HG02759 (cell line): ENCODE data around the gene MRFAP1L1.

Experiments used
- ATAC-seq: cut with Tn5 transposase; IDR thresholded peaks from one replicate; pipeline ENCODE4 v1.9.1; 2021; ENCODE audit warnings: mild to moderate bottlenecking, moderate library complexity; ENCODE audit not compliant: unreplicated experiment

MRFAP1L1 gene

GRCh38 chr4:6665320-6665654 is 44.4 kb downstream of the MRFAP1L1 start:
- ATAC-seq = no peak

DNA sequence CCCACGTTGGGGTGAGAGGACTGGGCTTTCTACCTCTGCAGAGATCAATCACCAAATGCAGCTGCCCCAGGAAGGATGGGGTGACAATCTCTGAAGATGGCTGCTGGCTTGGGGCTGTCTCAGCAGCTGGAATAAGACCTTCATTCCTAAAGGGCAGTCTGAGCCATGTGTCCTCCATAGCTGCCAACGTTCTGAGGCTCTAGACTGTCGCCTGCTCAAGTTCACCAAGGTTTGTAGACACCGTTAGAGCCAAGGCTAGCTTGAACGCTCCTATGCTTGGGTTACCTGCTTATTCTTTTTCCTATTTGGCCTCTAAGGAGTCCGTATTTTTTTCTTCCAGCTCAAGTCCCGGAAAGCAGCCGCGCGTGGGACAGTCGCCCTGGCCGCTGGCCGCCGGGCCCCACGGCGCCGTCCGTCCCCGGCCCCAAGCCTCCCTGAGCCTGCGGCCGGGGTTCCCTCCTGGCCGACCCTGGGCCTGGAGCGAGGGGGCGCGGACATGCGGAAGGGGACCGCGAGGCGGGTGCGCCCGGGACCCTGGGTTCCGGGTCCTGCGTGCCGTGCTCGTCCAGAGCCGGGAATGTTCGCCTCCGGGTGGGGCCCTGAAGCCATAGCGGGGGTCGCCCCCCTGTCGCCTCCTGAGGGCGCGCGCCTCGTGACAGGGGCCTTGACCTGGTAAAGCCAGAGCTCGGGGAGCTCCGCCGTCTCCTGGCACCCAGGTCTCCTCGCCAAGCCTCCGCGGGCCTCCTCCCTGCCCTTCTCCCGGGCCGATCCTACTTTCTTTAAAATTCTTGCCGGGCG is 45.9 kb downstream of the MRFAP1L1 start:
- no peak for ATAC-seq

- ATAC-seq = no peak
These were observed 47.1 kb downstream of the MRFAP1L1 start for GRCh38 chr4:6662591-6662990.

DNA sequence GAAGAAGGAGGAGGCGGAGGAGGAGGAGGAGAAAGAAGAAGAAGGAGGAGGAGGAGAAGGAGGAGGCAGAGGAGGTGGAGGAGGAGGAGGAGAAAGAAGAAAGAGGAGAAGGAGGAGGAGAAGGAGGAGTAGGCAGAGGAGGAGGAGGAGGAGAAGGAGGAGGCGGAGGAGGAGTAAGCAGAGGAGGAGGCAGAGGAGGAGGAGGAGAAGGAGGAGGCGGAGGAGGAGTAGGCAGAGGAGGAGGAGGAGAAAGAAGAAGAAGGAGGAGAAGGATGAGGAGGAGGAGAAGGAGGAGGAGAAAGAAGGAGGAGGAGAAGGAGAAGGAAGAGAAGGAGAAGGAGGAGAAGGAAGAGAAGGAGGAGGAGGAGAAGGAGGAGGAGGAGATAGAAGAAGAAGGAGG is 49.2 kb downstream of the MRFAP1L1 start:
- ATAC-seq = no peak

DNA sequence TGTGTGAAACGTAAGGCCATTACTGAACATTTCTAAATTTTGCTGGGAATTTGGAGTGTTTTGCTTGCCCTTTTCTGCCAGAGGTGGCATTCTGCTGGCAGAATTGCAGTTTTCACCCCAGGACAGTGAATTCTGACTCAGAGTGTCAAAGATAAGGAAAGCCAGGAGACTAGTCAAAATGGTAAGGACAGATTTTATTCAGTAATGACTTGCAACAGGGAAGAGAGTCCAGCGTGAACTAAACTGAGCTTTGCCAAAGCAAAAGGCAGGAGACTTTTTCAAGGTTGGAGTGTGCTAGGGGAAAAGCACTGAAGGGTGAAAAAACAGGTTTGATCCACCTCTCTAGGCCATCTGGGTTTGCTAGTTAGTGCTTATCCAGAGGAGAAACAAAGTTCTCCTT is 49.8 kb downstream of the MRFAP1L1 start:
- no peak for ATAC-seq

- ATAC-seq = no peak
These were observed 51.0 kb downstream of the MRFAP1L1 start for GRCh38 chr4:6658597-6659075.

DNA sequence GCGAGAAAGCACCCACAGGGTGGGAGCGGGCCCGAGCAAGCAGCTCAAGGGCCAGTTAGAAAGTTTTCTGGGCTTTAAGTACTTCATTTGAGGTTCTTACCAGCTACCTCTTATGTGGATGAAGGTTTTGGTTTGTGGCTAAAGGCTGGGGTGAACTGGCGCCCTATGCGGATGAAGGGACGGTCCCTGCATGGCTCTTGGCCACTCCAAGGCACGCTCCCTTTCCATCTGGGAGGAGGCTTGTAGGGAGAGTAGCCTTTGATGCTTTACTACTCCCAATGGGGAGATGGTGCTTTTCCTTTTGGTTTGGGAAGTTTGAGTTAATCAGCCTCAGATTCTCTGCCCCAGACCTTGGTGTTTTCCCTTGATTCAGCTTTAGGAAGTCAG is 51.5 kb downstream of the MRFAP1L1 start:
- ATAC-seq = no peak
